GOT3 (cell line): ENCODE data around the gene SHOX.
"Not testable (repeated sequence)": the region's sequence is repeated elsewhere in the genome, so short reads cannot be mapped to it uniquely, and the experiment has no call there.

ENCODE experiments used
- DNase-seq: peaks from one replicate; lab custom pipeline; 2025; ENCODE audit warnings: mixed read lengths; lab: John Stamatoyannopoulos, UW

The SHOX gene

GRCh38 chrX:630612-631496 is at the start of gene SHOX:
Gene SHOX, plus strand, starts transcription at chrX:630791. Its CDS starts 107 bp downstream, at chrX:630898.
- DNase-seq, result no peak

GRCh38 chrX:581066-581465 is 49.5 kb upstream of the SHOX start:
- no peak for DNase-seq

GRCh38 chrX:581720-582298 is 48.8 kb upstream of the SHOX start:
- DNase-seq, result no peak

- DNase-seq, result no peak
Observed at GRCh38 chrX:584572-584971, 46.0 kb upstream of the SHOX start.

GRCh38 chrX:585115-585808 is 45.3 kb upstream of the SHOX start:
- DNase-seq, result no peak

GRCh38 chrX:586351-586750 is 44.2 kb upstream of the SHOX start:
- no peak for DNase-seq

- not testable (repeated sequence) for DNase-seq
Observed at GRCh38 chrX:589261-589660, 41.3 kb upstream of the SHOX start.

- DNase-seq, result no peak
Observed at GRCh38 chrX:590693-591404, 39.7 kb upstream of the SHOX start.

- no peak for DNase-seq
Observed at GRCh38 chrX:599837-600715, 30.5 kb upstream of the SHOX start.

GRCh38 chrX:603029-603428 is 27.6 kb upstream of the SHOX start:
- not testable (repeated sequence) for DNase-seq

GRCh38 chrX:604616-605015 is 26.0 kb upstream of the SHOX start:
- DNase-seq, result not testable (repeated sequence)

- not testable (repeated sequence) for DNase-seq
Observed at GRCh38 chrX:608088-608487, 22.5 kb upstream of the SHOX start.

- no peak for DNase-seq
Observed at GRCh38 chrX:614136-614535, 16.5 kb upstream of the SHOX start.

GRCh38 chrX:617401-617800 is 13.2 kb upstream of the SHOX start:
- DNase-seq, result no peak

- DNase-seq, result no peak
Observed at GRCh38 chrX:617891-618290, 12.7 kb upstream of the SHOX start.

GRCh38 chrX:618304-618703 is 12.3 kb upstream of the SHOX start:
- DNase-seq, result not testable (repeated sequence)

GRCh38 chrX:618761-619450 is 11.7 kb upstream of the SHOX start:
- DNase-seq, result no peak

GRCh38 chrX:619451-619811 is 11.2 kb upstream of the SHOX start:
- no peak for DNase-seq

- no peak for DNase-seq
Observed at GRCh38 chrX:619812-620531, 10.6 kb upstream of the SHOX start.
